Measurements from ENCODE around the gene PCSK2.
A peak's percentile ranks its signal among the peaks of the same experiment; 100 is the strongest.

PCSK2 gene

DNA sequence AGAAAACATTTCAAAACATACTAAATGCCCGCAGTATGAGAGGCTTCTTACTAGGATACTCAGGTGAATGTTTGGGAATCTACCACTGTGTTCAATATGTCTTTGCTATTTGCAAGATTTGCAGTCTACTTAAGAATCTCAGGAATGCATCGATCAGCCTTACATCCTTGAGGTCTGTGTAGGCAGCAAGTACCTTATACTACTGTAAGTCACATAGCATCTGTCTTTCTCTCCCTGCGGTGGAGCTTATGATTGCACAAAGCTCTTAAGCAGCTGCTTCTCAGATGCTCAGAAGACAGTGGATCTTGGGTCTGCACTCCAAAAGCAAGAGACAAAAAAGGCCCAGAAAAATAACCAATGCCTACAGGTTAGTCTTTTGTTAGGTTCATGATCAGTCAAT is 21.4 kb downstream of the PCSK2 start:
- no peak for DNase-seq (ENCODE audit: low read depth in 2 of 2)

DNA sequence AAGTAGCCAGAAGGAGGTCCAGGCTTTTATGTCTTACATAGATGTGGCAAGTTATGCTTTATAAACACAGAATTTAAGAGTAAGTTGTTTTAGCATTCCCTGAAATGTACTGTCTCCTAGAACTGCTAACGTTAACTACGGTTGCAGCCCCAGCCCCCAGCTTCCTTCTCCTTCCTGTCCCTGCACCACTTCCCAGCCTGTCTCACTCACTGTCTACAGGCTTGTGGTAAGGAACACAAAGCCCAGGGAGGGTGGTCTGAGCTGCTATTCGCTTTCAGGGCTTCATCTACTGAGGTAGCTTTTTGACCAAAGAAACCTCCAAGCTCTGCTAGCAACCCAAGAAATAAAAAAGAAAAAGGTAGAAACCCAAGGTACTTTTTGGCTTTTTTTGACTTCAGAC is 35.9 kb downstream of the PCSK2 start:
- DNase-seq (ENCODE audit: low read depth in 2 of 2), result no peak

DNA sequence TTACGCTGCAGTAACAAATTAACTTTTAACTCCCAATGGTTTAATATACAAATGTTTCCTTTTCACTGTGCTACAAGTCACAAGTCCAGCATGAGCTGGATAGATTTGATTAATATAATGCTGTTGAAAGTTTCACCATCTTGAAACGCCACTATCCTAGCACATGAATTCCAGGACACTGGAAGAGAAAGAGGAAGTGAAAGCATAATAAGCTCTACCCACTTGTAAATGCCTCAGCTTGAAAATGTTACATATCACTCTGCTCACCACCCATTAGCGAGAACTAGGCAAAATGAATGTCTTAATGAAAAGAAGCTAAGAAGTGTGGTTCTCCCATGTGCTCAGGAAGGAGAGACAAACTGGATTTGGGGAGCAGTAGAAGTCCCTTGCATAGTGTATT is 46.9 kb downstream of the PCSK2 start:
- no peak for DNase-seq (ENCODE audit: low read depth in 2 of 2)

DNA sequence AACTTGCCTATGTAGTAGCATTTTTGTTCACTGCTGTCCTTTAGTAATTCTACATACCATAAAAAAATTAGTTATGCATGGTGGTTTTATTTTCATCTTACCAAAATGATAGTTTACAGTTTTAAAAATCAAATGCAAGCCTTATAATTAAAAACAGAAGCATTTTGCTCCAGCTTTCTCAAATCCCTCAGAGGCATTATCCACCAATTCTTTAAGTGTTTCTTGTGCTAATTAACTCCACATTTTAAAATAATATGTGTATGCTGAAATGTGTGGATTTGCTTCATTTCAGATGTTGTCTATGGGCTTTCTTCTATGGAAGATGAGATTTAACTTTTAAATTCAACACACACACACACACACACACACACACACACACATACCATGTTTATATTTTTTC is 49.3 kb downstream of the PCSK2 start:
- DNase-seq (ENCODE audit: low read depth in 2 of 2), result peak; percentile 13 to 25

DNA sequence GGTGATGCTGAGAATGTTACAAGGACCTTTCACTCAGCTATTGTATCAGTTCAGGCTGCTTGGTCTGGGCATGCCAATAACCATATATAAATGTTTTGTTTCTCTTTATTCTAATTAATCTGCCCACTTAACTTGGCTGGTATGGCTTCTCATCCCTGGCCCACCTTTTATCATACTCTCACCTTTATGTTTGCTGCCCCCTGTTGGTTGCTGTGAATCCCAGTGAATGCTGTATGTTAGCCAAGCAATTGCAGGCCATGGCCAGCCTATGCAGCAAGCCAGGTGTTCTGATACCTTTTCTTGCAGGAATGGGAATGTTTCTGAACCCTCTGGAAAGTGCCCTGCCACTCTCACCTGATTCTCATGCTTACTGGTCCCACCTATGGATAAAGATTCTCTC is 54.6 kb downstream of the PCSK2 start:
- no peak for DNase-seq (ENCODE audit: low read depth in 2 of 2)

DNA sequence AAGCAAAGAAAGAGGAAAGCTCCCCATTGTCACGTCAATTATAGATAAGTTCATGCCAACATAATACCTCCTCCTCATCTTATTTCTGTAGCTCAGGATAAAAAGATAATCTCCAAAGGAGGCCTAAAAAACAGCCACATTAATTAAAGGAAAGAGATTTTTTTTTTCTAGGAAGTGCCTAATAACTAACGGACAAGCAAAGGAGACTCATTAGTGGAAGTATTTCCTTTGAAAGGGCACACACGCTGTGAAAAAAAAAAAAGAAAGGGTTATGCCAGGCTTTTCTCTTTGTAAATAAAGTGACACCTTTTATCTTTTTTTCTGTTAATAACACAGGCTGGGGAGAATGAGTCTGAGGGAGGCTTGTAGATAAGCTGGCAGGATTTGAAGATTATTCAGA is 55.7 kb downstream of the PCSK2 start:
- DNase-seq (ENCODE audit: low read depth in 2 of 2), result no peak

DNA sequence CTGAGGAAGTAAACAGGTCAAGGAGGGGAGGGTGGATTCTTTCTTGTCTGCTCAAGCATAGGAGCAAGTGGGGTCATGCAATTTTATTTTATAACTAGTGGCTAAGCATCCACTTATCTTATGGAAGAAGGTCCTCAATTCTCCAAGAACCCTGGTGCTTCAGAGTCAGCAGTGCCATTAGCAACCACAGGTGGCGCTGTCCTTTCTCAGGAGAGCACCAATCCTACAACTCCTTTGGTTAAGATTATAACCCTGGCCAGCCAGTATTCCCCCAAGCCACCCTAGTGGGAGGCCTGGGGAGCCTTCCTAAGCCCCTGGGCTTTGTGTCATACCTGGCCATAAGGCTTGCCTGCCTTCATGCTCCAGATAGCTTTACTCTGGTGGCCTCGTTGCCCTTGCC is 60.7 kb downstream of the PCSK2 start:
- no peak for DNase-seq (ENCODE audit: low read depth in 2 of 2)

DNA sequence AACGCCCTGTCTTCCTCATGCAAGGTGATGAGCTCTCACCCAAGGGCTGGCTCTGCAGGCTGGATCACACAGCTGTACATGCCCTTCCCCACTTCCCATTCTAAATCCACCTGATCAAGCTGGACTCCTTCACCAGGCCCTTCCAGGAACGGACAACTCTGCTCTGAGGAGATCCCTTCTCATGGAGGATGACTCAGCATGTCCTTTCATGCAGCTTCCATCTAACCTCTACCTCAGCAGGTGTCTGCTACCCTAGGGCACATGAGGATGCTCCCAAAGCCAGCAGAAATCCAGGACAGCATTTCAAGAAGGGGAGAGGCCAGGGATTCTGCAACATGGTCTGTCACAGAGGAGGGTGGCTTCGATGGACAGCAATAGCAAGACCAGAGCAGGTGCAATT is 61.2 kb downstream of the PCSK2 start:
- DNase-seq (ENCODE audit: low read depth in 2 of 2), result no peak

DNA sequence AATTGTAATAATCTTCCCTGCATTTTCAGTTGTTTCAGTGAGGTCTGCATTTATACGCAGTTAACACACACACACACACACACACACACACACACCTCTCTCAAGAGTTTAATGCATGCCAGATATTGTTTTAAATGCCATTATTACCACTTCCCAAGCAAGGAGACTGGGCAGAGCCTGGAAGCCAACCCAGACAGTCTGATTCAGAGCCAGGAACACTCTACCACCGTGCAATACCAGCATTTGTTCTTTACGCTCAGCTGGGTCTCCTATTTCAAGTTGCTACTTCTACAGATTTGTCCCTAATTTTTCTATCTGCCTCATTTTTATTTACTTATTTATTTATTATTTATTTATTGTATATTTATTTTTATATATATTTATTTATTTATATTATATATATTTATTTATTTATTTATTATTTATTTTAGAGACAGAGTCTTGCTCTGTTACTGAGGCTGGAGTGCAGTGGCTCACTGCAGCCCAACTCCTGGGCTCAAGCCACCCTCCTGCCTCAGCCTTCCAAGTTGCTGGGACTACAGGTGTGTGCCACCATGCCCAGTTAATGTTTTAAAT is 68.4 kb downstream of the PCSK2 start:
- no peak for DNase-seq (ENCODE audit: low read depth in 2 of 2)

DNA sequence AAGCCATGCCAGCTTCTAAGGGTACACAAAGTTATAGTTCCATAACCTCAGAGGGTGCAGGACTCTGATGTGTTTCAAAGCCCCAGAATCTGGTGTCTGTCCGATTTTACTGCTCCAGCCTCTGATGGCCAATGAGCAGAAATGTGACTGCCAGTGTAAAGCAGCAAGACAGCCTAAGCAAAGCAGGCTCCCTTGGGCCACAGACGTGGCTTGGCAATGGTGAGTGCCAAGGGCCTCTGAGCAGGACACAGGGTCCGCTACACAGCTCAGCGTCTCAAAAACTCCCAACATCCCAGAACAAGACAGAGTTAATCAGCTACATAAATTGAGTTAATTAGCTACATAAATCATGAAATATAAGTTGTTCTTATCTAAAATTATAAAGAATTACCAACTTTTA is 69.2 kb downstream of the PCSK2 start:
- no peak for DNase-seq (ENCODE audit: low read depth in 2 of 2)

DNA sequence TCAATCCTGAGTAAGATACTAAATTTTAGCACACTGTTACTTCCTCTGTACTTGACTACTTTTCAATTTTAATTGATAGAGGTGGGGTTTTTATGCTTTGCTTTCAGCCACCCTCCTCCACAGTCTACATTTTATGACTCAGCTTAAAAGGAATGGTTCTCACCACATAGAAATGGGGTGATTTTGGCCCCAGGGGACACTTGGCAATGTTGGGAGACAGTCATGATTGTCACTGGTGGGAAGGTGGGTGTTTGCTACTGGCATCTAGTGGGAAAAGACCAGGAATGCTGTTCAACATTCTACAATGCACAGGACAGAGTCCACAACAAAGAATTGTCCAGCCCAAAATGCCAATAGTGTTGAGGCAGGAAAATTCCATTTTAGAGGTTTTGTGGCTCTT is 71.3 kb downstream of the PCSK2 start:
- DNase-seq (ENCODE audit: low read depth in 2 of 2), result no peak

DNA sequence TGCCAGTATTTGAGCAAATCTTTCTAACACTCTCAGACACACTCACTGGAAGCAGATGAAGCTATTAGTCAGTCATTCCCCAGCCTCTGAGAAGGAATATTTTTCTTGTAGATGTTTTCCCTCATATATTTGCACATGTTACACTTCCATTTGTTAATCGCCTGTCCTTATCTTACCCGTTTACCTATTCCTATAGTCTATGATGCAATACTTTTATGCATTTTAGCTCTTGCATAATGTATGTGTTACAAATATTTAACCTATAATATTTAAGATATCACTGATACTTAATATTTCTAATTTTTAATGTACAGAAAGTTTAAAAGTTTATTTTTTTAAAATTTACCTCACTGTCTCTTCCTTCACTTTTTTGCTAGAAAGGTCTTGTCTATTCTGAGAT is 71.9 kb downstream of the PCSK2 start:
- no peak for DNase-seq (ENCODE audit: low read depth in 2 of 2)

DNA sequence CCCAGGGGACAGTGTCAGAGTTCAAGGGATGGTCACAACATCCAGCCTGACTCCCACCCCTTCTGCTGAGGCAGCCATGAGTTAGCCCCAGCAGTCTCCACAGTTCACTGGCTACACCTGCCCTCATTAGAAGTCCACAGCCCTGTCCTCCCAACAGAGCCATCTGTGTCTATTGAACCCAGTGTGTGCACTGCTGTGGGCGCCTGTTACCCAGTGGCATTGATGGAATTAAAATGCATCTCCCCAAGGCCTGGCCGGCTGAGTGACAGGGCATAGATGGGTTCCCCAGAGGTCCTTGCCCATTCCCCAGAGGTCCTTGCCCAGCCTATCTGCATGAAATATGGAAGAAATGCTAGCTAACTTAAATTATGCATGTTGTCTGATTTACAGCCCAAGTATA is 73.3 kb downstream of the PCSK2 start:
- no peak for DNase-seq (ENCODE audit: low read depth in 2 of 2)

DNA sequence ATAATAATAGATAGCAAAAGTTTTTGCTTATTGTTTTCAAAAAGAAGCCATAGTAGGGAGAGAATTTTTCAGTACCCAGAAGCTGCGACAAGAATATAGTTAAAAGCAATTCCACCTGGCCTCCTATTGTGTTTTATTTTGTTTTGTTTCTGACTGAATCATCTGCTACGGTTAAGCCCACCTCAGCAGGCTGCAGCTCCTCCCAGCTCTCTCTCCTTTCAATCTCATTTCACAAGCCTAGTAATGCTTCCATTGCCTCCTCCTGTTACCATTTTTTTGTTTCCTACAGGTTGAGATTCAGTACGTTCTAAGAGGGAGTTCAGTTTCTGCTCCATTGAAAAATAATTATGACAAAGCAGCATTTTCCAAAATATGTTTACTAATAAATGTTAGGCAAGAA is 77.9 kb downstream of the PCSK2 start:
- DNase-seq (ENCODE audit: low read depth in 2 of 2), result no peak

DNA sequence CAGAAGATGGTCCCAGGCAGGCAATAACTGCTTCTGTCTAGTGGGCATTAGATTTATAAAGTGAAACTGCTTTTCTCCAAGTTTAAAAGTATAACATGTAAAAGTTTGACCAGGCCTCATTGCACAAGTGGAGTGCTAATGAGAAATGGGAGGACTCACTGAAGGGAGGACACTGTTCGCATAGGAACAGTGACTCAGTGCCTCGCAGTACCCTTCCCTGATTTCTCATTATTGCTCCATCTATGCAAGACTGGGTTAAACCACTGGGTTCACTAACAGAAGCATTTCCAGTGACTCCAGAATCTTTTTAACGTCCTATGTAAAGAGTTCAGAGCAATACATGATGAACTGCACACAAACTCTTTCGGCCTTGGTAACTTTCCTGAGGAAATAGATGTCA is 79.6 kb downstream of the PCSK2 start:
- DNase-seq (ENCODE audit: low read depth in 2 of 2), result no peak

DNA sequence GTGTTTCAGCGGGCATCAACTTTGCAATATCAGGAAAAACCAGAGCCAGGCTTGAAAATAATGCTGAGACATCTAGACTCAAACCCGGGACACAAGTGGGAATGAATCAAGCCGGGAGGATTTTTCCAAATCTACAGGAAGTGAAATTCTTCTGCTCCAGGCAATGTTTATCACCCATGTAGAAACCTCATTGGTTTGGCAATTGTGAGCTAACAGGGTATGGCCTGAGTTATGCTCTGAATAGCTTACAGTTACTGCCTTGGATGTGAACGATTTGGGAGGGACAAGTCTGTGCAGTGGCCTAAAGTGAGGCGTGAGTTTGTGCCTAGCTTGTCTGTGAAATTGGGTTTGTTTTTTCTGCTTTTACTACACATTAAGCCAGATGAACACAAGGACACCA is 87.4 kb downstream of the PCSK2 start:
- DNase-seq (ENCODE audit: low read depth in 2 of 2), result no peak

DNA sequence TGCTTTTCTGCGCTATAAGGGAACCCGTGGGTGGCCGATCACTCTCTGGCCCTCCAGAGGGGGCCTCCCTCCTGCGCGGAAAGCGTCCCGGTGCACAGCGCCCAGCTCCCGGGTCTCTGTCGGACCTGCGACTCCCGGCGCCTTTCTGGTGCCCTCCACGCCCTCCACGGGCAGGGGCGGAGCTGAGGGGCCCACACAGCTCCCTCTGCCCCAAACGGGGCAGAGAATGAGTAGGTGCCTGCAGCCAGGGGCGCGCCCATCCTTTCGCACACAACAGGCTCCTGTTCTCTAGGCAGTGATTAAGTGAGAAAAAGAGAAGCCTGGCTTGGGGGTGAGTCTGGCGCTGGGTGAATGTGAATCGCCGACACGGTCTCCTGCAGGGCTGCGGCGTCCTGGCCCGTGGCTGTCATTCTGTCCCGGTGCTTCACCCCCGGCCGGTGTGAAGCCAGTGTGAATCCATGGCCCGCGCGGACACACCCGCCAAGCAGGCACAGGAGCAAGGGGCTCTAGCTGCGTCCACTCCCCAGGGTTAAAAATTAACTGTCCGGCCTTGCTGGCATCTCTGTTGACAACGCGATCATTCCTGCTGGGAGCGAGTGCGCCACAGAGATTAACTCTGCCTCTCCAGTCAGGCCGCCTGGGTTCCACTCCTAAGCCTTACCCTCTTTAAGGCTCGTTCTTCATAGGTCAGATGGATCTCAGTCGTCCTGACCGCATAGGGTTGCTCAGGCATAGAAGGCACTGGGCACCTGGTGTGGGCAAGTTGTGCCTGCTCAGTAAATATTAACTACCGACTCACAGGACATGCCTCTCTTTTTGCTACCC is 88.8 kb downstream of the PCSK2 start:
- no peak for DNase-seq (ENCODE audit: low read depth in 2 of 2)

DNA sequence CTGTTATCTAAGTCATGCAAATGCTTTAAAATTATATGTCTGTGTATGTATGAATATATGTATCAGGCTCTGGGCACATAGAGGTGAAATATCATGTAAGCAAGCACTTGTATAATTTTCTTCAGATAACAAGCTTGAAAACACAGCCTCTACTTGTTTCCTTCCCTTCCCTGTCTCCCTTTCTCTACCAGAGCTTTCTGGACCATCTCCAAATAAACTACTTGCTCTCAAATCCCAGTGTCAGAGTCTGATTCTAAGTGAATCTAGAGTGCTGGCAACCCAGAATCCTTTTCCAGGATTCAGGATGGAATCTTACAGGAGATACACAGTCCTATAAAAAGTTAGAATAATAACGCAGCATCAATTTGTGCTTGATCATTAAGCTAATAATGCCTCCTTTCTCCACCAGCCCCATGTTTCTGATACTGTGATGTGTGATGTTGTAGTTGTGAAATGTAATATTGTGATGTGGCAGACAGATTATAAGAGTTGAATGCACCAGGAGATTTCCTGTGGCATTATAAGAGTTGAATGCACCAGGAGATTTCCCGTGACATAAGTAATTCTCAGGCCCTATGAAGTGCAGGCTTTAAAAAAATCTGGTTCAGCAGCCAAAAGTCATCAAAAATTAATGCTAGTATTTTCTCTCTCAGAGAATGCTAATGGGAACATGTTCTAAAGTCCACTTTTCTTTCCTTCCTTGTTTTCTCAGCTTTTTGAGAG is 89.6 kb downstream of the PCSK2 start:
- no peak for DNase-seq (ENCODE audit: low read depth in 2 of 2)

DNA sequence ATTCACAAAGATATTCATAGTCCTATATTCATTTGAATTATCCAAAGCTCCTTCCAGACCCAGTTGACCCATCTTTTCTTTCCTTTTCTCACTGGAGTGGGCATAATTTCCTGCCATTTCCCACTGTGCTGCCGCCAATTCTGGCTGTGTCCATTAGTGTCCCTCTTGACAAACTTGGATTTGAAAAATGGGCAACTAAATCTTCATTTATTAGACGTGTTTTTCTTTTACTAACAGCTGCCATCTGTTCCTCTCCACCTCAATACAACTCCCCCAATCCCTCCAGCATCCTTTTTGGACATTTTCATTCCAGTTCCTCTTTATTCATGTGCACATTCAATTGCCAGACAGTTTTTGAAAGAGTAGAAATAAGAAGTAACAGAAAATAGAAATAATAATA is 90.5 kb downstream of the PCSK2 start:
- DNase-seq (ENCODE audit: low read depth in 2 of 2), result no peak

DNA sequence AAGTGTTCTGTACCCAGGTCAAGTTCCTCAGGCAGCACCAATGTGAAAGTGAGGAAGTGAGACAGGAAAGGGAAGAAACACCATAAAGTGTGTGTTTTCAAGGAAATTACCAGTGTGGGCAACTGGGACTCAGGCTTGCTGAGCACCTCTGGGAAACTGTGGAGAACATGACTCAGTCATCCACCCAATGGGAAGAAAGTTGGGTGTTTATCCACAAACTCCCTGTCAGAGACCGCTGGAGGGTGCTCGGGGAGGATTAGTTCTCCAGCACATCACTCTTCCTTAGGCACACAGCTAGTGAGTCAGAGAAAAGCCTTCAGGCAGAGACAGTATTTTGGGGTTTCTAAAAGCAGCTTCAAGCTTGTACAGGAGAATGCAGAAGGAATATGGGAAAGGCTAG is 93.6 kb downstream of the PCSK2 start:
- DNase-seq (ENCODE audit: low read depth in 2 of 2), result no peak

DNA sequence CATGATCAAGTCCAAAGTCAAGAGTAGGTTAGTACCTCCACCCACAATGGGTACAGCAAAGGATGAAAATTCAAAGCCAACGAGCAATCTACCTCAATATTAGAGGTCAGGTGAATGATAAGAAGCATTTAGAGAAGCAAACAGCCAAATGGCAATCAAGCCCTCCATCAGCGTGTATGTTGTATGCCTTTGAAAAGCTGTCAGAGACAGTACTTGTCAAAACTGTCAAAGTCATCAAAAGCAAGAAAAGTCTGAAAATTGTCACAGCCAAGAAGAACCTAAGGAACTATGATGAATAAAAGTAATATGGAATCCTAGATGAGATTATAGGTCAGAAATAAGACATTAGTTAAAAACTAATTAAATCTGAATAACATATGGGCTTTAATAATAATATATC is 99.3 kb downstream of the PCSK2 start:
- DNase-seq (ENCODE audit: low read depth in 2 of 2), result no peak

DNA sequence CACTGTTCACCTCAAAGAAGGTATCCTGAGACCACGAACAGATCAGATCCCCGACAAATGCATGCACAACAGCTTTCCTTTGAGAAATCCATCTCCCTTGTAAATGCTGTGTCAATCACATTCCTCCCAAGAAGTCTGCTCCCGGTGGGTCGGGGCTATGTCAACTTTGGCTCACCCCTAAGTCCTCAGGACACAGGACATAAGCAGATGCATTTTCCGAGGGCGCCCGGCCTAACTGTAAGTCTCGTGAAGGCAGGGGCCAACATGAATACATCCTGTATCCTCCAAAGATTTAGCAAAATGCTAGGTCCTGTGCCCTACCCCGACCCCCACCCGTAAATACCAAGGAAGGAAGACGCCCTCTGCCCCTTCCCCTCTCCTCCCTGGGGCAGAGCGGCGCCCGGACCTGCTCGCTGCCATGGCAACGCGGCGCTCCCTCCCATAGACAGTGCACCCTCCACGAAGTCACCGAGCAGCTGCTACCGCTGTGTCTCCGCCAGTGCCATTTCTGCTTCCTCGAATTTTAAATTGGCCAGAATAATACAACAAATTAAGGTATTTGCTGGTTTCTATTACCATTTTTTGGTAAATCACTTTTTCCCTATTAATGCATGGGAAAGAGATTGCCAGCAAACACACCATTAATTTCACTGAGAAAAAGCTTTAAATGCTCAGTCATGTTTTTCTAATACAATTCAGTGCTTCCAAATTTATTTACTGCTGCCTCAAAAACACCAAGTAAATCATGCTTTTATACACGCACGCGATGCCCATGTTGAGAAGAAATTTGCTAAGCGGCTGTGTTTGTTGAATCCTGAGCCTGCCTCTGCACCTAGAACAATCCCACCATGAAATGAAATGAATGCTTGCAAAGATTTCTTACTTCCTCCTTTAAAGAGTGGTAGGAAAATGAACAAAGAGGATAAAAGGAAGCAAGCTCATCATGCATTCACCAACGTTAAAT is 100.6 kb downstream of the PCSK2 start:
- DNase-seq (ENCODE audit: low read depth in 2 of 2), result no peak
